ENCODE data around the gene MRI1.

DNA sequence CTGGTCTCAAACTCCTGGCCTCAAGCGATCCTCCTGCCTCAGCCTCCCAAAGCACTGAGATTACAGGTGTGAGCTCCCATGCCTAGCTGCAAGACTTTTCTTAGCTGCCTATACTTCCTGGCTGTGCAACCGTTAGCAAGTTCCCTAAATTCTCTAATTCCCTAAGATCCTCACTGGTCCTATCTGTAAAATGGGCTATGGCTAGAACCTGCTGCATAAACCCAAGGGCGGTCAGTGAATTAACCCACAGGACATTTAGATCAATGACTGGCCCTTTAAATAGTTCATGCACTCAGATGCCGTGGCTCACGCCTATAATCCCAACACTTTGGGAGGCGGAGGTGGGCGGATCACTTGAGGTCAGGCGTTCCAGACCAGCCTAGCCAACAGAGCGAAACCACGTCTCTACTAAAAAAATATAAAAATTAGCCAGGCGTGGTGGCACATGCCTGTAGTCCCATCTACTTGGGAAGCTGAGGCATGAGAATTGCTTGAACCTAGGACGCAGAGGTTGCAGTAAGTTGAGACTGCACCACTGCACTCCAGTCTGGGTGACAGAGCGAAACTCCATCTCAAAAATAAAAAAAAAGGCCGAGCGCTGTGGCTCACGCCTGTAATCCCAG, 5.8 kb downstream of the MRI1 start:
- no peak for TF ChIP-seq EZH2phosphoT487 (IDR thresholded peaks at IDR 0.05; ENCODE audit: insufficient read depth, low read depth)
- TF ChIP-seq EZH2 (IDR thresholded peaks at IDR 0.05; ENCODE audit: insufficient read depth, poor library complexity, severe bottlenecking) = no peak

Data from GM23248 (cell line).